Gastroesophageal sphincter (tissue), 4 donors: ENCODE measurements around the gene REM1. TPM values are rescaled to one million over a fixed set of nuclear protein-coding genes. Genes with fewer than 3 reads are reported as not detected.
"Not testable (repeated sequence)": the region's sequence is repeated elsewhere in the genome, so short reads cannot be mapped to it uniquely, and the experiment has no call there.

Experiments
- ATAC-seq: fragments of 150-250 bp; one replicate; pipeline ENCODE4 v1.9.1; 2016; ENCODE audit warnings: mild to moderate bottlenecking, moderate library complexity
- H3K27ac ChIP-seq, 4 donors: fragments of 200-600 bp; sonication (generic) in 3 of 4; 1 replicate in 3 of 4; 2 replicates in 1 of 4; pipeline ENCODE4 v1.5.1; 2016 to 2019
- H3K27me3 ChIP-seq: fragments of 200-600 bp; sonication (generic); one replicate; pipeline ENCODE4 v1.5.1; 2019
- H3K36me3 ChIP-seq, 2 donors: fragments of 200-600 bp; sonication (generic); one replicate each; pipeline ENCODE4 v1.5.1; 2019; ENCODE audit warnings: control low read depth in 1 of 2
- H3K4me1 ChIP-seq, 3 donors: fragments of 200-600 bp; sonication (generic); 1 replicate in 2 of 3; 2 replicates in 1 of 3; pipeline ENCODE4 v1.5.1; 2016 to 2019; ENCODE audit warnings: control low read depth in 2 of 3
- H3K4me3 ChIP-seq, 2 donors: fragments of 200-600 bp; sonication (generic); one replicate each; pipeline ENCODE4 v1.5.1; 2019; ENCODE audit warnings: mild to moderate bottlenecking in 1 of 2, moderate library complexity in 1 of 2
- H3K9me3 ChIP-seq, 3 donors: fragments of 200-600 bp; sonication (generic); one replicate each; pipeline ENCODE4 v1.5.1; 2017 to 2019; ENCODE audit warnings: control low read depth in 2 of 3
- EP300 ChIP-seq: sonication (generic); formaldehyde crosslinking; IDR thresholded peaks from one replicate; pipeline ENCODE4 v1.6.1; 2017; ENCODE audit warnings: antibody characterized with exemption, mild to moderate bottlenecking
- POLR2A ChIP-seq, 2 donors: fragments of 450-650 bp; IDR thresholded peaks; one replicate each; pipeline ENCODE4 v1.6.1; 2017; ENCODE audit warnings: antibody characterized with exemption in 2 of 2, mild to moderate bottlenecking in 2 of 2, moderate library complexity in 1 of 2
- POLR2AphosphoS5 ChIP-seq: sonication (generic); formaldehyde crosslinking; IDR thresholded peaks from one replicate; pipeline ENCODE4 v1.6.1; 2017; ENCODE audit warnings: antibody characterized with exemption
- WGBS, 2 donors: methylation state at CpG; one replicate each; pipeline ENCODE4 v1.1.5; 2018; ENCODE audit warnings: low coverage in 1 of 2; 5-methylcytosine and 5-hydroxymethylcytosine counted together
- total RNA-seq, 4 donors: library from RNA; depleted of rRNA; stranded (reverse); fragments of >200 nt; gene quantifications; one replicate each; pipeline ENCODE4 v1.1.0, GENCODE V29; 2016
- TF ChIP-seq, protein P1 (sequence below), 4 experiments: fragments of 200-600 bp in 2 of 4; fragments of 450-650 bp in 2 of 4; sonication (generic) in 1 of 4; IDR thresholded peaks; one replicate each; pipeline ENCODE4 v1.5.1; 2017 to 2019; ENCODE audit warnings: antibody characterized with exemption in 4 of 4, mild to moderate bottlenecking in 2 of 4, moderate library complexity in 2 of 4

REM1 gene
- total RNA-seq, 4 donors from 2014 or later, result 3.2 to 7.1 (median 5.4) TPM

DNA sequence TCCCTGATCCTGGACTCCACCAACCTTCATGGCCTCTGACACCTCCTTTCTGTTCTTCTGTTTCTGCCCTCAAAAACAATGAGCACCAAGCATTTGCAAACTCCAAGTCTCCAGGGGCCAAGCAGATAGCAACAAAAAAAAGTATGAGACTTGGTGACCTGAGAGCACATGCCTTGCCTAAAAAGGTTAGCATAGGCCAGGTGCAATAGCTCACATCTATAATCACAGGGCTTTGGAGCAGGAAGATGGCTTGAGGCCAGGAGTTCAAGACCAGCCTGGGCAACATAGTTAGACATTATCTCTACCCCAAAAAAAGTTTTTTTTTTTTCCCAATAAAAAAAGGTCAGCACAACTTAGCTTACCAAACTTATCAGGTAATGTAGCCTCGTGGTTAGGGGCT, 25.4 kb downstream of the REM1 start:
- peaks cover 0 to 30% (median 3%) of the 10 kb centered on the region in 3 donors for H3K4me1 ChIP-seq
- no peak for ATAC-seq
- no peak overlapping the region for H3K27ac ChIP-seq
- TF ChIP-seq, protein P1, sequence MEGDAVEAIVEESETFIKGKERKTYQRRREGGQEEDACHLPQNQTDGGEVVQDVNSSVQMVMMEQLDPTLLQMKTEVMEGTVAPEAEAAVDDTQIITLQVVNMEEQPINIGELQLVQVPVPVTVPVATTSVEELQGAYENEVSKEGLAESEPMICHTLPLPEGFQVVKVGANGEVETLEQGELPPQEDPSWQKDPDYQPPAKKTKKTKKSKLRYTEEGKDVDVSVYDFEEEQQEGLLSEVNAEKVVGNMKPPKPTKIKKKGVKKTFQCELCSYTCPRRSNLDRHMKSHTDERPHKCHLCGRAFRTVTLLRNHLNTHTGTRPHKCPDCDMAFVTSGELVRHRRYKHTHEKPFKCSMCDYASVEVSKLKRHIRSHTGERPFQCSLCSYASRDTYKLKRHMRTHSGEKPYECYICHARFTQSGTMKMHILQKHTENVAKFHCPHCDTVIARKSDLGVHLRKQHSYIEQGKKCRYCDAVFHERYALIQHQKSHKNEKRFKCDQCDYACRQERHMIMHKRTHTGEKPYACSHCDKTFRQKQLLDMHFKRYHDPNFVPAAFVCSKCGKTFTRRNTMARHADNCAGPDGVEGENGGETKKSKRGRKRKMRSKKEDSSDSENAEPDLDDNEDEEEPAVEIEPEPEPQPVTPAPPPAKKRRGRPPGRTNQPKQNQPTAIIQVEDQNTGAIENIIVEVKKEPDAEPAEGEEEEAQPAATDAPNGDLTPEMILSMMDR (IDR thresholded peaks at IDR 0.05), result no peak
- TF ChIP-seq POLR2AphosphoS5 (no peak), POLR2A (IDR thresholded peaks at IDR 0.05) (no peak), EP300 (no peak)
- no peaks in the 10 kb centered on the region for H3K36me3 ChIP-seq
- H3K27me3 ChIP-seq, result no peaks in the 10 kb centered on the region
- WGBS, 2 donors, result 71 to 75% methylated on average over 1 of the region's 1 CpG
- H3K4me3 ChIP-seq, result no peak overlapping the region
- H3K9me3 ChIP-seq, result no peaks in the 10 kb centered on the region

DNA sequence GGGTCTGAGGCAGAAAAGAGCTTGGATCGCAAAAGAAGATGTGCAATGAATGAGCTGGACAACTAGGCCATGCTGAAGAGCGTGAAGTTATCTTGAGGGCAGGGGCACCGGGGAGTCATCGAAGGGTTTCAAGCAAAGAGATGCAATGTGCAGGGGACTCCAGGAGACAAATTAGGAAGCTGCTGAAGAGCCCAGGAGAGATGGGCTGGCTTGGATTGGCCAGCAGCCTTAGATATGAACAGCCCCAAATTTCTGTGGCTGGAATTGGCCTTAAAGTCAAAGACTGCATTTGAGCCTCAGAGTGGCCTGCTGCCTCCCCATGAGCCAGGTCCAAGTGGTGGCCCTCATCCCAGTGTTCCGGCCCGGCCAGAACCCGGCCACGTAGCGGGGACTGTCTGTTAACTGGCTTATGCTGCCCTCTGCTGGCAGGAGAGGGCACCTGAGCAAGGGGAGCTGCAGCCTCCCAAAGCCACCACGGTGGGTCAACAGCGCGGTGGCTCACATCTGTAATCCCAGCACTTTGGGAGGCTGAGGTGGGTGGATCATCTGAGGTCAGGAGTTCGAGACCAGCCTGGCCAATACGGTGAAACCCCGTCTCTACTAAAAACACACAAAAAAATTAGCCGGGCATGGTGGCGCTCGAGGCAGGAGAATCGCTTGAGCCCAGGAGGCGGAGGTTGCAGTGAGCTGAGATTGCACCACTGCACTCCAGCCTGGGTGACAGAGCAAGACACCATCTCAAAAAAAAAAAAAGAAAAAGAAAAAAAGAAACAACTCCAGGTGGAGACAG, 28.0 kb downstream of the REM1 start:
- H3K9me3 ChIP-seq, H3K4me3 ChIP-seq, H3K4me1 ChIP-seq, H3K27me3 ChIP-seq, H3K27ac ChIP-seq, H3K36me3 ChIP-seq: not testable (repeated sequence)
- TF ChIP-seq, protein P1 (IDR thresholded peaks at IDR 0.05), result peak; percentile 95 to 98 (median 98)
- ATAC-seq, result peak; percentile 94
- 84 to 86% methylated on average over 4 of the region's 20 CpGs for WGBS, 2 donors

DNA sequence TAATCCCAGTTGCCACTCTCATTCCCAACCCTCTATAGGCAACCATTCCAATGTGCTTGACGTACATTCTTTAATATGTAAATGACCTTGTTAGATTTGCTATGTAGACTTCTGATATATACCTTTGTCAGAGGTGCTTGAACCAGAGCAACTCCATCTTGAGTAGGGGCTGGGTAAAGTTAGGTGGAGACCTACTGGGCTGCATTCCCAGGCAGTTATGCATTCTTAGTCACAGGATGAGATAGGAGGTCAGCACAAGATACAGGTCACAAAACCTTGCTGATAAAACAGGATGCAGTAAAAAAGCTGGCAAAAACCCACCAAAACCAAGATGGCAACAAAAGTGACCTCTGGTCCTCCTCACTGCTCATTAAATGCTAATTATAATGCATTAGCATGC, 30.8 kb downstream of the REM1 start:
- WGBS, 2 donors, result 92% methylated on average over 1 of the region's 1 CpG; no CpG with 5 or more reads in 1 of the 2 donors

DNA sequence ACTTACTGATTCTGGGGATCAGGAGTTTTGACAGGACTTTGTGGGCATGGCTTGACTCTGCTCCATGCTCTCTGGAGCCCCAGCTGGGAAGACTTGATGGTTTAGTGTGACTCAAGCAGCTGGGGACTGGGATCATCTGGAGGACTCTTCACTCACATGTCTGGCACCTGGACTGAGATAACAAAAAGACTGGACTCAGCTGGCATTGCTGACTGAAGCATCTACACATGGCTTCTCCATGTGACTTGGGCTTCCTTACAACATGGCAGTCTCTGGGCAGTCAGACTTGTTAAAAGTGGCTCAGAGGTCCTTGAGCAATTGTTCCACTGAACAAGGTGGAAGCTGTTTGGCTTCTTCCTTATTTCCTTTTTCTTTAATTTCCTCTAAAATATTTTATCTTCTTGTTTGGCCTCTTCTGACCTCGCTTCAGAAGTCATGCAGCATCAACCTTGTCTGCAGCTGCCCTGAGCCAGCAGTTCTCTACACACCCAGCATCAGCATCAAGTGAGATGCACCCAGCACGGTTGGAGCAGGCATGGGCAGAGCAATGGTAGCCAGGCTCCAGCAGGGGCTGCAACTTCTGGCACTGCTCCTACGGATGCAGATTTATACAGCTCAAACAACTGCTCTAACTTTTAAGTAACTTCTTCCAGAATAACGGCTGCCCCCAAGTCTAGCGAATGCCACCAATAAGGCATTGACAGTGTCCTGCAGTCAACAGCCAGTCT, 33.6 kb downstream of the REM1 start:
- Histone ChIP-seq H3K4me1 (peaks cover 0 to 2% (median 0%) of the 10 kb centered on the region in 3 donors), H3K4me3 (no peak overlapping the region), H3K27ac (no peak overlapping the region), H3K27me3 (peaks cover 5% of the 10 kb centered on the region), H3K9me3 (peaks cover 0 to 4% (median 0%) of the 10 kb centered on the region in 3 donors), H3K36me3 (no peaks in the 10 kb centered on the region)
- 70 to 82% methylated on average over 3 to 5 of the region's 5 CpGs for WGBS, 2 donors
- TF ChIP-seq POLR2A (IDR thresholded peaks at IDR 0.05) (no peak), EP300 (no peak), POLR2AphosphoS5 (no peak)
- TF ChIP-seq, protein P1 (IDR thresholded peaks at IDR 0.05), result no peak
- ATAC-seq, result no peak

More for the DNA sequence above, 30.8 kb downstream of the REM1 start:
- no peaks in the 10 kb centered on the region for H3K36me3 ChIP-seq
- peaks cover 5% of the 10 kb centered on the region for H3K27me3 ChIP-seq
- H3K27ac ChIP-seq, result no peak overlapping the region
- peaks cover 0 to 4% (median 0%) of the 10 kb centered on the region in 3 donors for H3K9me3 ChIP-seq
- ATAC-seq, result no peak
- no peak for TF ChIP-seq EP300
- no peak for TF ChIP-seq POLR2A (IDR thresholded peaks at IDR 0.05)
- H3K4me1 ChIP-seq, result peaks cover 0 to 5% (median 0%) of the 10 kb centered on the region in 3 donors
- H3K4me3 ChIP-seq, result no peak overlapping the region

DNA sequence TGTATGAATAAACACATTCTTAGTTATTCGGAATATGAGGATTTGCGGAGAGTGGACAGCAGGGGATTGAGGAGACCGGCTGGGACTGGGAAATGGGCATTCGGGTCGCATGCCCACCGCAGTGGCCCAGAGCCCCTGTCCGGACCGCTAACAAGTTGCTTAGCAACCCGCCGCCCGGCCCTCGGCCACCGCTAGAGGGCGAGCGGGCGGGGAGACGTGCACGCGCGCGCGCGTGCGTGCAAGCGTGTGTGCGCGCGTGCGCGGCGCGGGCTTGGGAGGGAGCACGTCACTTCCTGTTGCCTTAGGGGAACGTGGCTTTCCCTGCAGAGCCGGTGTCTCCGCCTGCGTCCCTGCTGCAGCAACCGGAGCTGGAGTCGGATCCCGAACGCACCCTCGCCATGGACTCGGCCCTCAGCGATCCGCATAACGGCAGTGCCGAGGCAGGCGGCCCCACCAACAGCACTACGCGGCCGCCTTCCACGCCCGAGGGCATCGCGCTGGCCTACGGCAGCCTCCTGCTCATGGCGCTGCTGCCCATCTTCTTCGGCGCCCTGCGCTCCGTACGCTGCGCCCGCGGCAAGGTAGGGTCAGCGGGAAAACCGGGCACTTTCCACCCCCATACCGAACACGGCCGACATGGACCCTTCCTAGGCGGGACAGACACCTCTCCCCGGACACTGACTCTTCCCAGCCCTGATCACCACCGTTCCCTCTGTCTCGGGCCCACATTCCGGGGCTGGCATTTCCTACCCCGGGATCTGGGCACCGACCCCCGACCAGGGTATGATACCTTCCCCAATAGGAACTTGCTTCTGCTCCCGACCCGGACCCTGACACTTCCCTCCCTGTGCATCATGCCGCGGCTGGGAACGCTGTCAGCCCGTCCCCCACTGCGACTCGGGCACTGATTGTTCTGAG, 39.3 kb downstream of the REM1 start, which contains the start of gene HM13:
TSS of gene HM13 (plus strand) at position 289 of the 918 bp plus-strand sequence. CDS start at position 399, 110 bp downstream.
- Histone ChIP-seq H3K27ac (peak within 1 kb of the TSS; percentile 8 to 88 (median 82)), H3K27me3 (no peaks in the 10 kb centered on the region), H3K4me1 (peaks cover 4 to 53% (median 25%) of the 10 kb centered on the region in 3 donors), H3K4me3 (peak within 1 kb of the TSS; percentile 49 to 92), H3K9me3 (no peaks in the 10 kb centered on the region), H3K36me3 (peaks cover 0 to 21% of the 10 kb centered on the region in 2 donors)
- ATAC-seq, result peak; percentile 97
- TF ChIP-seq EP300 (no peak), POLR2A (IDR thresholded peaks at IDR 0.05) (peak; percentile 75 to 76), POLR2AphosphoS5 (peak; percentile 82)
- TF ChIP-seq, protein P1 (IDR thresholded peaks at IDR 0.05), result peak; percentile 96 to 99 (median 98)
- WGBS, 2 donors, result 0% methylated on average over 9 to 29 of the region's 86 CpGs
